ENCODE results near the gene EXOC4.
"Not testable (repeated sequence)": the region's sequence is repeated elsewhere in the genome, so short reads cannot be mapped to it uniquely, and the experiment has no call there.

EXOC4 gene

DNA sequence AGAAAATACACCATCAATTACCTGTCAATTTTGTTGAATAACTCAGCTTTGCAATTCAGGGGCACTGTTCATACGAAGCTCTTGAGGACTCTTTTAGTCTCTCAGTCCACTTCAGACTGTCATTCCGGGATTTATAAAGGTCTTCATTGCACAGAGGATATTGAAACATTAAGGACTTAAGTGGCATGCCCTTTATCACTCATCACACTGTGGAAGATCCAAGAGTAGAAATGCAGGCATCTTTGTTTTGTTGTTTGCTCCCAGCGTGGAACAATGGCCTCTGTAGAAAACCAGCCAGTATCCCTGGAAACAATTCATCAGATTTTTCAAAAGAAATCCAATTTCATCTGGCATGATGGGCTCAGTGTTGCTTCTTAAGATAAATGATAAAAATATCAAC lies 808.0 kb downstream of the EXOC4 start:
- DNase-seq, result no peak

- no peak for DNase-seq
Measured at GRCh38 chr7:134062460-134062859, 809.6 kb downstream of the EXOC4 start.

GRCh38 chr7:134065415-134065814 lies 812.5 kb downstream of the EXOC4 start:
- no peak for DNase-seq

GRCh38 chr7:134067164-134067563 lies 814.3 kb downstream of the EXOC4 start:
- no peak for DNase-seq

- DNase-seq, result no peak
Measured at GRCh38 chr7:134068670-134069069, 815.8 kb downstream of the EXOC4 start.

- DNase-seq, result no peak
Measured at GRCh38 chr7:134069187-134069586, 816.3 kb downstream of the EXOC4 start.

DNA sequence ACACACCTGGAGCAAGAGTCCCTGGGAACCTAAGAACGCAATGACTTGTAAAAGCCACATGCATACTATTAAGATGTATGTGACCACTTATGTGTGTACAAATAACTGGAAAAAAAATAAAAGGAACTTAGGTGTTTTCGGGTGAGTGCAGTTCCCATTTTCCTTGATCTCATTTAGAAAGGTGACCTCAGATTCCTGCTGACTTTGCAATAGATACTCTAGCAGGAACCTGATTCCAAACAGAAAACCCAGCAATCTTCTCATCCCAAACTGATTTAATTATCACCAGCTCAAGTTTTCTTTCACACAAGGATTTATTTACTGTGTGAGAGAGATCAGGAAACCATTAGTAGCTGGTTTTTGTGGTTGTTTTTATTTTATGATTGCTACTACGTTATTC lies 817.8 kb downstream of the EXOC4 start:
- DNase-seq, result no peak

DNA sequence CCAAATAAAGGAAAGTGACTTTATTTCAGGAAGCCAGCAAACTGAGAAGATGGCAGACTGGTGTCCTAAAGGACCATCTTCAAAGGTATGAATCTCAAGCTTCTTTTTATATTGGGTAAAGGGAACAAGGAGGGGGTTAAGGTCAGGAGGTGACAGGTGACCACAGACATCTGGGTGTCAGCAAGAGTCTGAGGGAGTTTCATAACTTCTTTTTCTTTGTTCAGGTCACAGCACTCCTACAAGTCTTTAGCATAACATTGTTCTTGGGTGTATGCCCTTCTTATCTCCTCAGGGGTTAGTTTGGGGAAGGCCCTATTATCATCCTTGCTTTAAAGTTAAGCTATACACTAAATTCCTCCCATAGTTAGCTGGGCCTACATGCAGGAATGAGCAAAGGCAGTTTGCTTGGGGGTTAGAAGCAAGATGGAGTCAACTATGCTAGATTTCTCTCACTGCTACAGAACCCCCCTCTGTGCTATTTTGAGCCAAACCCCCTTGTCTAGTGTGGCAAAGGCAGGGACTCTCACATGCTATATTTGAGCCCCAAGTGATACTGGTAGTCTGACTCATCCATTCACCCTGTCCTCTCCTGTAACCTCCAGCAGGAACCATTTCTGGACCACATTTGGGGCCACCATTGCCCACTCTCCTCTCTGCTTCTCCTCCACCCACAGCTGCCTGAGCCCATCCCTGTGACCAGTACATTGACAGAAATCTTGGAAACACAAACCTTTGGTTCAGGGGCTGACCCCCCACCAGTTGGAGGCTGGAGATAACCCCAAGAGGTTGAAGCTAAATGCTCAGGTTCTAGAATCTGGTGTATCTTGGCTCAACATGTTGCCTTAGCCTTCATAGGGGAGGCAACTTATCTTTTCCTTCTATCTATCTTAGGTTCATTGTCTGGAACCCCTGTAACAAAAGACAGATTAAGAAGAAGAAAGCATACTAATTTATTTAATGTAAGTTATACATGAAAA lies 818.8 kb downstream of the EXOC4 start:
- no peak for DNase-seq

DNA sequence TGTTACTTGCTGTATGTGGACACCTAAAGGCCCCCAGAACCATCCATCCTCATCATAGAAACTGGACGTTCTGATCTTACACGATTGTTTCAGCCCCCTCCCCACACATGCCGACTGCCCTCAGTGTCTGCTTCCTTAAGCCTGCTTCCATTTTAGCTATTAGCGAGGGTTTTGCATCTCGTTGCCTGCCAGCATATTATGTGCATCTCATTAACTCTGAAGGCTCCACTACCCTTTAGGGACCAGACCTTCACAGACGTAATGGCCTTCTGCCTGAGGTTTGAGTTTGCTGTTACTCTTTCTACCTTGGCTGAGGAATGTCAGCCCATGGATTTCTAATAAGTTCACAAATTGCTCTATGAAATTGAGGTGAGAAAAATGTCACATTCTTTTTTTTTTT lies 820.4 kb downstream of the EXOC4 start:
- DNase-seq, result no peak

DNA sequence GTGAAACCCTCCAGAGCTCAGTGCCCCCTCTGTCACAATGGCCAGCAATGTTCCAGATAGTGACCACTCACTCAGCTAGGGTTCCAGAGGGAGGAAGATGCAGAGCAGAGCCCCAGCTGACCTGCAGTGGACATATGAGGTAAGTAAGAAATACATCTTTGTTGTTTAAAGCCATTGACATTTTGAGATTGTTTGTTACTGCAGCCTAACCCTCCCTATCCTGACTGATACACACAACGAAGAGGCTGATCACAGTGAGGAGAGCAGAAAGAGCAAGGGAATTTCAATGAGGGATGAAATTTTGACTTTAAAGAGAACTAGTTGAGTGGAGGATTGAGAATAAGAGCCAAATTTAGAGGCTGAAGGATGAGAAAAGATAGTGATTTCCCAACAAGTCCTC lies 822.9 kb downstream of the EXOC4 start:
- DNase-seq, result no peak

- DNase-seq, result not testable (repeated sequence)
Measured at GRCh38 chr7:134077560-134077959, 824.7 kb downstream of the EXOC4 start.

- DNase-seq, result no peak
Measured at GRCh38 chr7:134078991-134079390, 826.1 kb downstream of the EXOC4 start.

DNA sequence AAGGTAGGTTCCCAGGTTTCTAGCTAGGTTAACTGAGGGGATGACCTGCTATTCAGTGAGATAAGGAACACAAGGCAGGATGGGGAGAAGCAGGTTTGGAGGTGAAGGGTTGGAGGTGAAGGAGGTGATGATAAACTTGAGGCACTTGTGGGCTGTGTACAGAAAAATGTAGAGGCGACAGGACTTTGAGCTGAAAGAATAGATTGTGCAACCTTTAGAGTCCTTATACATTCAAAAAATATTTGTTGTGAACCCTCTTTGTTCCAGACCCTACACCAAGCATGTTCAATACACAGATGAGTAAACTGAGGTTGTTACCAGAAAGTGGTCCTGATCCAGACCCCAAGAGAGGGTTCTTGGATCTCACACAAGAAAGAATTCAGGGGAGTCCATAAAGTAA lies 828.8 kb downstream of the EXOC4 start:
- no peak for DNase-seq

DNA sequence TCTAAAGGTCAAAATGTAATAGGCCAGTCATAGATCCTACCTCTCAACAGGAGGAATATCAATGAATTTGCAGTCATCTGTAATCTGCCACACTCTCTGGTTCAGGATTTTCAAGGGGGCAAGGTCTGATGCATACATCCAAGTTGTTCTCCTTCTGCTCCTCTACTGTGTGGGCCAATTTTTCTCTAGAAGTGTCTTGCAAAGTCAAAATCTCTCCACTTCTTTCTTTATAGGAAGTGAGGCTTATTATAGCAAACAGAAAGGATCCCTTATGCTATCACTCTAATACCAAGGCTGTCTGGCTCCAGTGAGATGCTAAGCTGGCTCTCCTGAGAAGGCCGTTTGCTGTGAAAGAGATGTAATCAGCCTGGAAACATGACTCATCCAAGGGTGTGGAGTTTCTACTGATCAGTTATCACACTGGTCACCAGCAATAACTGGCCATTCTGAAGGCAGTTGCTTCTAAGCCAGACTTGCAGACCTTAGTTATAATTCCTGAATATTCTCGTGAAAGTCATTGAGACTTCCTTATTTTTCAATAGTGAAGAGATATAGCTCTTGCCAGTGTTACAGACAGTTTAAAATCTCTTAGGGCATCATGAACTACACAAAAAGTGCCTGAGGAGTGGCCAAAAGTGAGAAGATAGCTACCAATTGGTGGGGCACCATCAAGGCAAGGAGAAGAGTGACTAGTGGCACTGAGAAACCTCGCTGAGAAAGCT lies 831.0 kb downstream of the EXOC4 start:
- no peak for DNase-seq

- no peak for DNase-seq
Measured at GRCh38 chr7:134084488-134085144, 831.7 kb downstream of the EXOC4 start.

GRCh38 chr7:134085311-134085710 lies 832.4 kb downstream of the EXOC4 start:
- no peak for DNase-seq

- no peak for DNase-seq
Measured at GRCh38 chr7:134086998-134087735, 834.3 kb downstream of the EXOC4 start.

DNA sequence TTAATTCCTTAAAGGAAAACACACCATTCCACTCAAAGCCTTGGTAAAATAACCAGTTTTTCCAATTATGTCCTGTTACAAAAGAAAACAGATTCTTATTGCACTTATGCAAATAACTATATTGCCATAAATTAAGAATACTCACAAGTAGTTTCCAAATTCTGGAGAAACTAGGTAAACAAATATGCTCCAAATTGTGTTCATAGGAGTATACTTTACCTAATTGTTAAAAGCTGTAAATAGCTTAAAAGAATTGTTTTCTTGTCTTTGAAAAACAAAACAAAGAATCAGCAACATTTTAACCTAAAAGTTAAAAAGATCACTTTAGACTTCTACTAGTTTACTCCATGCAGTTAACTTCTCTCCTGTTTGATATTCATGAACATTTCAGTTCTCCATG lies 835.3 kb downstream of the EXOC4 start:
- DNase-seq, result no peak

DNA sequence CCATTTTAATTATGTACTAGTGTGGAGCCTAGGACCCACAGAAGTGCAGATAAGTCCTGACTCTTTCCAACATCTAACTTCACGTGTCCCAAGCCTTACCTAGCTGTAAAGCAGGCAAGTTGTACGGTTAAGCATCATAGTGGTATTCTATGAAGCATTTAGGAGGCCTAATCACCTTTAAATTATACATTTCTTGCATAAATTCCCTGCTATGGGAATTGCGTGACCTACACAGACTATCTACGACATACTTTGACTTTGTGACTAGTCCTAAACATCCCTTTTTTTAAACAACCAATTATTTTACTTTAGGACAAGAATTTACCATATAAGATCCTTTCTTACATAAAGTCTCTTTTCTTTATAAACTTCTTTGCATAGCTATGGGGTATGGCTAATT lies 836.6 kb downstream of the EXOC4 start:
- DNase-seq, result no peak

GRCh38 chr7:134098072-134098471 lies 845.2 kb downstream of the EXOC4 start:
- DNase-seq, result no peak

DNA sequence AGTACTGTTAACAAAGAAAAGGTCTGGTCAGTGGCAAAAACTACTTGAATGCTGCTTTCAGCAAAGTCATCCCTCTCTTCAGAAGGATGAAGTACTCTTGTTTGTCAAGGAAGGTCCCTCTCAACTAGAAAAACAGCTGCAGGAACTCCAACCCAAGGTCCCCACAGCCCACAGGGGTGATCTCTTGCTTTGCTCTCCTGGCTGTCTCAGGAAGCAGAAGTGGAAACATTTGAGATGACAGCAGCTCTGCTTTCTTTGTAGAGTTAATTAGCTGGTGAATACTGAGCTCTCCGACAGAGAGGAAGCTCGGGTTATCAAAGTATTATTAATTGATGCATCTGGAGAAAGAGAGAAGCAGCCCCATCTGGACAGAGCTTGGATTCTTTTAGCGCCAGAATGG lies 848.8 kb downstream of the EXOC4 start:
- no peak for DNase-seq

GRCh38 chr7:134104166-134104565 lies 851.3 kb downstream of the EXOC4 start:
- no peak for DNase-seq

DNA sequence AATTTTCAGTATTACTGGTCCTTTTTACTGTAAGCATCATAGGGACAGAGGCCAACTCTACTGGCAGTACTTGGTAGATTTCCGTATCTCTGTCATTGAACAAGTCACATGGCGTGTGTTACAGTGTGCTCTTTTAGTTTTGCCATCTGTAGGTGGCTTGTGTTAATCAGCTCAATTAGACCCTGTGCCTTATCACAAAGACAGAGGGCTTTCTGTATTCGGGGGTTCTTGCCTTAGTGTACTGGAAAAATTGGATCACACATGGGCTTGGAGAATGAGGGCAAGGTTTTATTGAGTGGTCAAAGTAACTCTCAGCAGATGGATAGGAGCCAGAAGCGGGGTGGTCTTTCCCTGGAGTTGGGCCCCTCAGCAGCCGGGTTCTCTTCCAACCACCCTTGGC lies 853.0 kb downstream of the EXOC4 start:
- DNase-seq, result no peak

All from activated gamma-delta T cell treated with Interleukin-2 at 50 U/mL for 16 hours (primary cell).